Peyer's patch (tissue), 4 donors: ENCODE data around the gene TYSND1.

Source experiments
- CTCF ChIP-seq, 6 experiments: fragments of 450-650 bp in 4 of 6; fragments of 200-600 bp in 2 of 6; sonication (generic) in 1 of 6; IDR thresholded peaks; one replicate each; pipeline ENCODE4 v1.5.1; 2017 to 2019; ENCODE audit warnings: antibody characterized with exemption in 6 of 6, mild to moderate bottlenecking in 3 of 6, moderate library complexity in 1 of 6
- POLR2A ChIP-seq, 2 donors: fragments of 450-650 bp; IDR thresholded peaks; one replicate each; pipeline ENCODE4 v1.5.1; 2017; ENCODE audit warnings: antibody characterized with exemption in 2 of 2, mild to moderate bottlenecking in 2 of 2, moderate library complexity in 2 of 2

GRCh38 chr10:70155255-70155838 lies 8.8 kb upstream of the TYSND1 start:
- TF ChIP-seq CTCF (IDR thresholded peaks at IDR 0.05) (no peak), POLR2A (IDR thresholded peaks at IDR 0.05) (no peak)
